CD14-positive monocyte (primary cell): ENCODE measurements around the gene PTEN. TPM values are rescaled to one million over a fixed set of nuclear protein-coding genes. Genes with fewer than 3 reads are reported as not detected.
A peak's percentile ranks its signal among the peaks of the same experiment; 100 is the strongest.
"Not testable (repeated sequence)": the region's sequence is repeated elsewhere in the genome, so short reads cannot be mapped to it uniquely, and the experiment has no call there.

Experiments
- DNase-seq, 3 donors: peaks; one replicate each; pipeline ENCODE4 v3.0.0-alpha.2; 2011 to 2022
- H2AFZ ChIP-seq: 2 replicates; pipeline ENCODE4 v1.6.0; 2012; ENCODE audit warnings: mild to moderate bottlenecking, low read depth, low read length, inconsistent platforms; ENCODE audit not compliant: insufficient read depth, poor library complexity, severe bottlenecking
- H3K27ac ChIP-seq, 2 donors: 1 replicate in 1 of 2; 2 replicates in 1 of 2; pipeline ENCODE4 v1.5.1; 2012 to 2013; ENCODE audit warnings: low read length in 2 of 2, control low read depth in 1 of 2, inconsistent platforms in 1 of 2, low read depth in 1 of 2, mild to moderate bottlenecking in 1 of 2
- H3K27me3 ChIP-seq, 2 donors: one replicate each; pipeline versions ENCODE4 v1.6.0 to v1.6.1; 2011 to 2013; ENCODE audit warnings: low read length in 2 of 2; ENCODE audit not compliant: control insufficient read depth in 2 of 2, insufficient read depth in 2 of 2
- H3K36me3 ChIP-seq, 2 donors: replicated peaks in 1 of 2; 1 replicate in 1 of 2; 2 replicates in 1 of 2; pipeline versions ENCODE4 v1.5.1 to v1.6.1; 2012 to 2013; ENCODE audit warnings: low read length in 2 of 2, control low read depth in 1 of 2, inconsistent platforms in 1 of 2, mild to moderate bottlenecking in 1 of 2; ENCODE audit not compliant: insufficient read depth in 2 of 2, control insufficient read depth in 1 of 2
- H3K4me1 ChIP-seq, 2 donors: 1 replicate in 1 of 2; 2 replicates in 1 of 2; pipeline versions ENCODE4 v1.5.1 to v1.6.1; 2012 to 2013; ENCODE audit warnings: low read length in 2 of 2, control low read depth in 1 of 2, inconsistent platforms in 1 of 2, mild to moderate bottlenecking in 1 of 2, moderate library complexity in 1 of 2; ENCODE audit not compliant: insufficient read depth in 2 of 2, control insufficient read depth in 1 of 2
- H3K4me2 ChIP-seq: replicated peaks from 2 replicates; pipeline ENCODE3; 2012; ENCODE audit warnings: low read length, moderate library complexity, mild to moderate bottlenecking; ENCODE audit not compliant: poor library complexity, severe bottlenecking; ENCODE audit errors: extremely low read depth
- H3K4me3 ChIP-seq, 3 experiments: fragments of 200-600 bp in 1 of 3; sonication (generic) in 1 of 3; replicated peaks in 1 of 3; 1 replicate in 2 of 3; 2 replicates in 1 of 3; pipeline ENCODE4 v1.5.1; 2011 to 2013; ENCODE audit warnings: low read length in 3 of 3, mild to moderate bottlenecking in 3 of 3, control low read depth in 2 of 3, low read depth in 2 of 3, inconsistent platforms in 1 of 3, moderate library complexity in 1 of 3
- H3K79me2 ChIP-seq: 2 replicates; pipeline ENCODE4 v1.6.0; 2012; ENCODE audit warnings: mild to moderate bottlenecking, control low read depth, inconsistent platforms, low read length, moderate library complexity; ENCODE audit not compliant: insufficient read depth
- H3K9ac ChIP-seq: 2 replicates; pipeline ENCODE4 v1.6.0; 2017; ENCODE audit warnings: low read length, mild to moderate bottlenecking; ENCODE audit not compliant: insufficient read depth, poor library complexity, severe bottlenecking
- H3K9me3 ChIP-seq, 2 donors: replicated peaks in 1 of 2; 1 replicate in 1 of 2; 2 replicates in 1 of 2; pipeline versions ENCODE4 v1.5.1 to v1.6.1; 2012 to 2013; ENCODE audit warnings: low read length in 2 of 2, control low read depth in 1 of 2; ENCODE audit not compliant: control insufficient read depth in 1 of 2, insufficient read depth in 1 of 2
- H4K20me1 ChIP-seq: 2 replicates; pipeline ENCODE4 v1.6.0; 2012; ENCODE audit warnings: mild to moderate bottlenecking, low read length, control low read depth, moderate library complexity; ENCODE audit not compliant: insufficient read depth
- H3K27ac Mint-ChIP-seq, 7 donors: one replicate each; pipeline ENCODE4 v1.8.0; 2020; ENCODE audit warnings: mild to moderate bottlenecking in 7 of 7, mixed read lengths in 7 of 7, moderate library complexity in 6 of 7, inconsistent platforms in 2 of 7
- H3K27me3 Mint-ChIP-seq, 3 donors: one replicate each; pipeline ENCODE4 v1.8.0; 2021 to 2022; ENCODE audit warnings: low read depth in 3 of 3, mild to moderate bottlenecking in 3 of 3, mixed read lengths in 3 of 3, moderate library complexity in 3 of 3, inconsistent platforms in 1 of 3
- H3K36me3 Mint-ChIP-seq, 2 donors: one replicate each; pipeline ENCODE4 v1.8.0; 2020; ENCODE audit warnings: mixed read lengths in 2 of 2, inconsistent platforms in 1 of 2, mild to moderate bottlenecking in 1 of 2
- H3K4me1 Mint-ChIP-seq: one replicate; pipeline ENCODE4 v1.8.0; 2020; ENCODE audit warnings: mild to moderate bottlenecking, mixed read lengths
- H3K4me3 Mint-ChIP-seq, 2 donors: one replicate each; pipeline ENCODE4 v1.8.0; 2020; ENCODE audit warnings: mild to moderate bottlenecking in 2 of 2, mixed read lengths in 2 of 2, moderate library complexity in 1 of 2
- H3K9me3 Mint-ChIP-seq, 7 donors: one replicate each; pipeline ENCODE4 v1.8.0; 2020 to 2022; ENCODE audit warnings: mixed read lengths in 7 of 7, mild to moderate bottlenecking in 6 of 7, moderate library complexity in 6 of 7, inconsistent platforms in 2 of 7
- CTCF ChIP-seq: fragments of 200-600 bp; IDR thresholded peaks from one replicate; pipeline ENCODE4 v1.8.0; 2022; ENCODE audit warnings: antibody characterized with exemption, mild to moderate bottlenecking
- WGBS: methylation state at CpG from one replicate; pipeline ENCODE4 v1.1.5; 2013; ENCODE audit warnings: missing lambda C conversion rate; ENCODE audit not compliant: insufficient coverage; 5-methylcytosine and 5-hydroxymethylcytosine counted together
- intact Hi-C, 2 donors: fragments of 100-400 bp; cut with micrococcal nuclease; formaldehyde crosslinking; loops; one replicate each; pipeline versions ENCODE4 v1.15.0 to v1.15.1; 2023
- polyA plus RNA-seq, 3 donors: library from polyadenylated mRNA; depleted of rRNA in 1 of 3; unstranded in 2 of 3; stranded (reverse) in 1 of 3; fragments of 300-500 nt in 2 of 3; fragments of >200 nt in 1 of 3; fragmentation: Illumina TruSeq in 2 of 3; gene quantifications; 1 replicate in 2 of 3; 2 replicates in 1 of 3; pipeline ENCODE4 v1.2.3, GENCODE V29; 2012 to 2021

The PTEN gene
- polyA plus RNA-seq, 3 donors, result 30.5 to 57.6 (median 37.7) TPM

GRCh38 chr10:87861953-87862678, 1.3 kb upstream of the PTEN start:
- WGBS, result under 1% methylated on average over 47 of the region's 57 CpGs
- Mint-ChIP-seq H3K27ac (peak overlapping the region; percentile 92 to 98 (median 97)), H3K36me3 (peaks cover 3 to 7% of the 10 kb centered on the region in 2 donors), H3K27me3 (no peaks in the 10 kb centered on the region), H3K4me1 (peaks cover 25% of the 10 kb centered on the region), H3K4me3 (peak overlapping the region; percentile 98 to 99), H3K9me3 (peaks cover 0 to 2% (median 0%) of the 10 kb centered on the region in 7 donors)
- H3K9me3 ChIP-seq, result no peaks in the 10 kb centered on the region
- H2AFZ ChIP-seq, result peak overlapping the region; percentile 93
- peak overlapping the region; percentile 81 to 97 (median 86) for H3K4me3 ChIP-seq
- no peaks in the 10 kb centered on the region for H3K27me3 ChIP-seq
- intact Hi-C loops, result loop anchor here (5.0 to 10.0 kb wide), 5 partner anchors 255 to 693 kb away; no protein-coding TSS in a partner anchor
- H3K9ac ChIP-seq, result peak overlapping the region; percentile 83
- H3K79me2 ChIP-seq, result peaks cover 40% of the 10 kb centered on the region
- DNase-seq, result peak; percentile 96 to 98 (median 97)
- H3K36me3 ChIP-seq, result no peaks in the 10 kb centered on the region
- H4K20me1 ChIP-seq, result peaks cover 31% of the 10 kb centered on the region
- peak; percentile 3 for TF ChIP-seq CTCF
- H3K27ac ChIP-seq, result peak overlapping the region; percentile 89 to 93
- peaks cover 16 to 39% of the 10 kb centered on the region in 2 donors for H3K4me1 ChIP-seq
- peak overlapping the region; percentile 97 for H3K4me2 ChIP-seq

DNA sequence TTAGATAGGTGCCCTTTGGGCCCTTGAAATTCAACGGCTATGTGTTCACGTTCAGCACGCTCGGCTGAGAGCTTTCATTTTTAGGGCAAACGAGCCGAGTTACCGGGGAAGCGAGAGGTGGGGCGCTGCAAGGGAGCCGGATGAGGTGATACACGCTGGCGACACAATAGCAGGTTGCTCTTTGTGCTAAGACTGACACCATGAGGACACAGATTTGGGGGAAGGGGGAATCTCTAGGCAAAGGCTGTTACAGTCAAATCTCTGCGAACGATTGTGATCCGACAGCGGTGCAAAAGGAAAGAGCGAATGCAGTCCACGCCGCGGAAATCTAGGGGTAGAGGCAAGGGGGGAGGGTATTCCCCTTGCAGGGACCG, 759 bp upstream of the PTEN start:
- peak overlapping the region; percentile 97 for H3K4me2 ChIP-seq
- no peaks in the 10 kb centered on the region for H3K36me3 ChIP-seq
- TF ChIP-seq CTCF, result no peak
- Mint-ChIP-seq H3K27me3 (no peaks in the 10 kb centered on the region), H3K9me3 (peaks cover 0 to 2% (median 0%) of the 10 kb centered on the region in 7 donors), H3K36me3 (peaks cover 3 to 7% of the 10 kb centered on the region in 2 donors), H3K27ac (peak overlapping the region; percentile 92 to 98 (median 97)), H3K4me3 (peak overlapping the region; percentile 98 to 99), H3K4me1 (peaks cover 25% of the 10 kb centered on the region)
- H3K9me3 ChIP-seq, result no peaks in the 10 kb centered on the region
- no peaks in the 10 kb centered on the region for H3K27me3 ChIP-seq
- peaks cover 16 to 39% of the 10 kb centered on the region in 2 donors for H3K4me1 ChIP-seq
- peaks cover 37% of the 10 kb centered on the region for H4K20me1 ChIP-seq
- WGBS, result 1% methylated on average over 16 of the region's 21 CpGs
- no peak for DNase-seq
- peaks cover 45% of the 10 kb centered on the region for H3K79me2 ChIP-seq
- intact Hi-C loops, result loop anchor here (5.0 to 10.0 kb wide), 5 partner anchors 255 to 692 kb away; no protein-coding TSS in a partner anchor
- peak overlapping the region; percentile 83 for H3K9ac ChIP-seq
- peak overlapping the region; percentile 93 for H2AFZ ChIP-seq
- peak overlapping the region; percentile 89 to 93 for H3K27ac ChIP-seq
- peak overlapping the region; percentile 81 to 97 (median 86) for H3K4me3 ChIP-seq

- Histone ChIP-seq H3K27ac (peak overlapping the region; percentile 89 to 93), H3K9ac (peak overlapping the region; percentile 83), H3K4me2 (peak overlapping the region; percentile 97), H4K20me1 (peaks cover 50% of the 10 kb centered on the region), H2AFZ (peak overlapping the region; percentile 93), H3K4me1 (peaks cover 17 to 53% of the 10 kb centered on the region in 2 donors), H3K79me2 (peaks cover 59% of the 10 kb centered on the region), H3K4me3 (peak overlapping the region; percentile 81 to 97 (median 86))
- Mint-ChIP-seq H3K4me3 (peak overlapping the region; percentile 94 to 99), H3K4me1 (peaks cover 35% of the 10 kb centered on the region), H3K27ac (peak overlapping the region; percentile 79 to 95 (median 84))
- peak in 2 of 3 donors; percentile 21 to 24 for DNase-seq
- H3K9me3 Mint-ChIP-seq, H3K36me3 Mint-ChIP-seq, H3K36me3 ChIP-seq, H3K27me3 ChIP-seq, H3K9me3 ChIP-seq, H3K27me3 Mint-ChIP-seq: not testable (repeated sequence)
- intact Hi-C loops, result loop anchor here (5.0 to 10.0 kb wide), 5 partner anchors 253 to 691 kb away; no protein-coding TSS in a partner anchor
- WGBS, result 0% methylated on average over 36 of the region's 47 CpGs
Observed at GRCh38 chr10:87863951-87864495, 598 bp downstream of the PTEN start.
